Measurements from ENCODE around the gene UBQLN4.
"Not testable (repeated sequence)": the region's sequence is repeated elsewhere in the genome, so short reads cannot be mapped to it uniquely, and the experiment has no call there.

Gene UBQLN4

GRCh38 chr1:156055281-156056048, 1.9 kb upstream of the UBQLN4 start:
- DNase-seq = no peak

GRCh38 chr1:156054500-156055280, 1.1 kb upstream of the UBQLN4 start, which contains the start of gene LAMTOR2:
Gene LAMTOR2, plus strand, starts transcription at chr1:156054782. Its CDS starts 108 bp downstream, at chr1:156054890.
- DNase-seq = peak; percentile 93

GRCh38 chr1:156052862-156053767, 483 bp downstream of the UBQLN4 start:
- DNase-seq = peak; percentile 72

- DNase-seq = no peak
Observed at GRCh38 chr1:156051011-156051725, 2.4 kb downstream of the UBQLN4 start.

GRCh38 chr1:156050376-156050775, 3.2 kb downstream of the UBQLN4 start:
- no peak for DNase-seq

- DNase-seq = no peak
Observed at GRCh38 chr1:156048663-156049258, 4.8 kb downstream of the UBQLN4 start.

GRCh38 chr1:156045076-156045475, 8.5 kb downstream of the UBQLN4 start:
- no peak for DNase-seq

GRCh38 chr1:156042828-156043227, 10.8 kb downstream of the UBQLN4 start:
- no peak for DNase-seq

GRCh38 chr1:156034991-156035390, 18.6 kb downstream of the UBQLN4 start:
- DNase-seq = not testable (repeated sequence)

- no peak for DNase-seq
Observed at GRCh38 chr1:156033011-156033410, 20.6 kb downstream of the UBQLN4 start.

GRCh38 chr1:156026588-156026987, 27.0 kb downstream of the UBQLN4 start:
- DNase-seq = no peak

- peak; percentile 28 for DNase-seq
Observed at GRCh38 chr1:156025876-156026275, 27.7 kb downstream of the UBQLN4 start.

- no peak for DNase-seq
Observed at GRCh38 chr1:156024801-156025200, 28.8 kb downstream of the UBQLN4 start.

GRCh38 chr1:156021954-156022353, 31.6 kb downstream of the UBQLN4 start:
- no peak for DNase-seq

- DNase-seq = no peak
Observed at GRCh38 chr1:156021093-156021428, 32.5 kb downstream of the UBQLN4 start.

- DNase-seq = peak; percentile 88
Observed at GRCh38 chr1:156020293-156021092, 33.1 kb downstream of the UBQLN4 start, which contains the start of gene SSR2. Gene SSR2, minus strand, starts transcription at chr1:156020951. Its CDS starts 784 bp downstream, at chr1:156020167.

GRCh38 chr1:156019946-156020292, 33.7 kb downstream of the UBQLN4 start:
- DNase-seq = no peak

- DNase-seq = no peak
Observed at GRCh38 chr1:156014829-156015228, 38.8 kb downstream of the UBQLN4 start.

GRCh38 chr1:156012051-156012817, 41.4 kb downstream of the UBQLN4 start:
- no peak for DNase-seq

GRCh38 chr1:156009404-156009803, 44.2 kb downstream of the UBQLN4 start:
- DNase-seq = no peak
